ENCODE results near the gene PI16.
A peak's percentile ranks its signal among the peaks of the same experiment; 100 is the strongest.

PI16 gene

DNA sequence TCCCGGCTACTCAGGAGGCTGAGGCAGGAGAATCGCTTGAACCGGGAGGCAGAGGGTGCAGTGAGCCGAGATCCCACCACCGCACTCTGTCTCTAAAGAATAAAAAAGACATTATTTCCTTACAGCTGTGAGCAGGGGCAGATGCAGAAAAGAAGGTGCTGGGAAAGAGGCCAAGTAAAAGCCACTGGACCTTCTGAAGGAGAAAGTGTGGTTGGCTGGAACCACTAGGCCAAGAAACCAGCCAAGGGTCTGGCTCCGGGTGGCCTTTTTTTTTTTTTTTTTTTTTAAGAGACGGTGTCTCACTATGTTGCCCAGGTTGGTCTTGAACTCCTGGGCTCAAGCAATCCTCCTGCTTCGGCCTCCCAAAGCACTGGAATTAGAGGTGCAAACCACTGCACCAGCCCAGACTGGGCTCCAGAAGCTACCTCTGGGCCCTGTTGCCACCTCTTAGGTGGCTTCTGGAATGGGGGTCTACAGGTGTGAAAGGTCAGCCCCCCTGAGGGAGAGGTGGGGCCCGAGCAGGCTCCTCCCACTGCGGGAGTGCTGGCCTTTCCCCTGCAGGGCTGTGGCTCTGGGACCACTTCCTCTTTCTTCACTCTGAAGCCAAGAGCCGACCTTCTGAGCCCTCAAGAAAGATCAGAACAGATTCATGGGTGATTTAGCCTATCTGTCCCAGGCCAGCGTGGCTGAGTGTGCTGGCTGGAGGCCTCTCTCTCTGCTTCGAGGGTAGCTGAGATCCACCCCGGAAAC, 50.7 kb downstream of the PI16 start, which contains the start of gene FGD2:
FGD2 (plus strand) TSS at position 595 of the 750 bp plus-strand sequence. CDS start 163 bp downstream, outside the sequence.
- DNase-seq = peak; percentile 29

DNA sequence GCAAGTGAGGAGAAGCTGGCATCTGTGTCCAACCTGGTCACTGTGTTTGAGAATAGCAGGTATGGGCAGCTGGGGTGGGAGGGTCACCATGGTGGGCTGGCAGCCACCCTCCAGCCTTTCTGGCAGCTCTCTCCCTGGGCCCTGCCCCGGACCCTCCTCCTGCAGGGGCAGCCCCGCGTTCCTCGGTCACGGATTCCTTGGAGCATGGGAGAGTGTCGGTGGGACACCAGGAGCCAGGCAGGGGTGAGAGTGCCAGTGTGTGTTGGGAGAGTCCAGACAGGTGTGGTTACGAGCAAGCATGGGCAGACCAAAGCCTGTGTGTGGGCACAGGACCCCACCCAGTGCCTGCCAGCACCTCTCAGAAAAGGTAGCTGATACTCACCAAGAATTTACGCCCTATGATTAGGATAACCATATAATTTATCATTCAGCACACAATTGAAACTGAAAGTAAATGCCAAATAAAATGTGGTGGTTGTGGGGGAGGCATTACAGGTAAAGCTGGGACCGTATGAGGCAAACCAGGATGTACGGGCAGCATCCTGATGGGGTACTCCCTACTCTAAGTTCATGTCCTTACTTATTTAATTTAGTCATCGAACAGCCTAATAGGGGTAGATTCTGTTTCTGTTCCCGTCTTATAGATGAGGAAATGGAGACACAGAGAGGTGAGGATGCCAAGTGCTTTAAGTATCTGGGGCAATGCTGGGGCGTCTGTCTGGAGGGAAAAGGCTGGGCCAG, 51.5 kb downstream of the PI16 start:
- no peak for DNase-seq

DNA sequence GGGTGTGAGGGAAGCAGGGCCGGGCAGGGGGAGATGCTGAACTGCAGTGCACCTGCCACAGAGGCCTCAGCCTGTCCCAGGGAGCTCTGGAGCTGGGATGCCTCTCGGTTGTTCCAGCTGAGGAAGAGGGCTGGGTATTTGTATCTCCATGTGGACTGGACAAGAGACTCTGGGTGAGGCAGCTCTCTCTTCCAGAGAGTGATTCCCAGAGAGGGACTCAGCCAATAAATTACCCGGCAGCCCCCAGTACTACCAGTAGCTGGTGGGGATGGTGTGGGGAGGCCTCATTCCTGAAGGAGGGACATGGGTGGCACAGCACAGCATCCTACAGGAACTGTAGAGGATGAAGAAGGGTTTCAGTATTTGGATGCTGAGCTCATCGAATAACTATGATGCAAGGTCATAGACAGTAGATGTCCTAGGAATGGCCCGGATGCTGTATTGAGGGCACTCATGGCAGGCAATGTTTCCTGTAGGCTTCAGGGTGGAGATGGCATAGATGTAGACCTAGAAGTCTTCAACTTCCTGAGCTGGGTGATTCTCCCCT, 52.3 kb downstream of the PI16 start:
- DNase-seq = peak; percentile 14

GRCh38 chr6:37007340-37008043, 53.0 kb downstream of the PI16 start:
- peak; percentile 27 for DNase-seq

DNA sequence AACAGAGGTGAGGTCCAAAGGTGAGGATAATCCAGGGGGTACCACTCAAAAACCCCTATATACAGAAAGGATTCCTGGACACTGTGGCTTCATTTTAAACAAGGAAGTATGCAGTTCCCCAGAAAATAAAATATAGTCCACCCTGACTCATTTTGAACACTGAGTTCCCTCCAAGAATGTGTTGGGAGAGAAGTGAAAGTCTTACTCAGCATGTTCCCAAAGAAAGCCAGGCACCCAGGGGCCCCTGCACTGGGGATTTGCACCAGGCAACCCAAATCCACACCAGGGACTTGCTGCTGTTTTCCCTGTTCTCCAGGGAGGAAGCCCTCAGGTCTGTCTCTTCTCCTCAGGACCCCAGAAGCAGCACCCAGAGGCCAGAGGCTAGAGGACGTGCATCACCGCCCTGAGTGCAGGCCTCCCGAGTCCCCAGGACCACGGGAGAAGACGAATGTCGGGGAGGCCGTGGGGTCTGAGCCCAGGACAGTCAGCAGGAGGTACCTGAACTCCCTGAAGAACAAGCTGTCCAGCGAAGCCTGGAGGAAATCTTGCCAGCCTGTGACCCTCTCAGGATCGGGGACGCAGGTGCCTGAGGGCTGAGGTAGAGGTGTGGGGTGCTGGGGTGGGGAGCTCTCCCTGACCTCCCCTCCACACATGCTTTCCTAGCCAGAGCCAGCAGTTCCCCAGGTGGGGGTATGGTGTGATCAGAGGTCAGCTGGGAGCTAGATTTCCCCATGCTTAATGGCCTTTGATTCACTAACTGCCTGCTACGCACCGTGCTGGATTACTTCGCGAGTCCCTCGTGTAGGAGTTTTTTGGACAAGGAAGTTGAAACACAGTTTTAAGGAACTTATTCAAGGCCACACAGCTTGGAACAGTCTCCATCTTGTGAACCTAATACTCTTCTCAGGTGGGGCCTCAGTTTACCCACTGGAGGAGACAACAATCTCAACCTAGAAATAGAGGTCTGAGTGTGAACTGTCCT, 54.2 kb downstream of the PI16 start:
- DNase-seq = peak; percentile 5

GRCh38 chr6:37010402-37010892, 55.9 kb downstream of the PI16 start:
- DNase-seq = peak; percentile 20

DNA sequence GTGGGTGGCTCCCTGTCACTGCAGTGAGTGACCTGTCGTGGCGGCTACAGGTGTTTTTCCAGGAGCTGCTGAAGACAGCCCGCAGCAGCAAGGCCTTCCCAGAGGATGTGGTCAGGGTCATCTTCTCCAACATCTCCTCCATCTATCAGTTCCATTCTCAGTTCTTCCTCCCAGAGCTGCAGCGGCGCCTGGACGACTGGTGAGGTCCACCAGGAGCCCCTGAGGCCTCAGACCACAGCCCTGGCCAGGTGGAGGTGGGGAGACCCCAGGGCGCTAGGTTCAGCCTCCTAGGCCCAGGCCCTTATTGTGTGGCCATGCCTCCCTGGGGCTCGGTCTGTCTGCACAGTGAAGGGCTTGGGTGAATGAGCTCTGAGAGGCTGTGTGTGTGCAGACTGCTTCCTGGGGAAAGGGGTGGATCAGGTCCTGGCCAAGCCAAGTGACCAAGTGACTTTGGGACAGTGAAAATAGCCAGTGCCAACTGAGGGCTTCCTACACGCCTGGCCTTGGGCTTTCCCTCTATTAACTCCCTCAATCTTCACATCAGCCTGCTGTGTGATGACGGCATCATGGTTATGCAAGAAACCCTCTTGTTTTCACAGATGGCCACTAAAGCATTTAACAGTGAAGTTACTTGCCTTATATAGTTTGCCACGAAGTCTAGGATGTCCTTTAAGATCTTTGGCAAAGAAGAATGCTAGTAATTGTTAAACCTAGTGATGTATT, 57.3 kb downstream of the PI16 start:
- DNase-seq = no peak

DNA sequence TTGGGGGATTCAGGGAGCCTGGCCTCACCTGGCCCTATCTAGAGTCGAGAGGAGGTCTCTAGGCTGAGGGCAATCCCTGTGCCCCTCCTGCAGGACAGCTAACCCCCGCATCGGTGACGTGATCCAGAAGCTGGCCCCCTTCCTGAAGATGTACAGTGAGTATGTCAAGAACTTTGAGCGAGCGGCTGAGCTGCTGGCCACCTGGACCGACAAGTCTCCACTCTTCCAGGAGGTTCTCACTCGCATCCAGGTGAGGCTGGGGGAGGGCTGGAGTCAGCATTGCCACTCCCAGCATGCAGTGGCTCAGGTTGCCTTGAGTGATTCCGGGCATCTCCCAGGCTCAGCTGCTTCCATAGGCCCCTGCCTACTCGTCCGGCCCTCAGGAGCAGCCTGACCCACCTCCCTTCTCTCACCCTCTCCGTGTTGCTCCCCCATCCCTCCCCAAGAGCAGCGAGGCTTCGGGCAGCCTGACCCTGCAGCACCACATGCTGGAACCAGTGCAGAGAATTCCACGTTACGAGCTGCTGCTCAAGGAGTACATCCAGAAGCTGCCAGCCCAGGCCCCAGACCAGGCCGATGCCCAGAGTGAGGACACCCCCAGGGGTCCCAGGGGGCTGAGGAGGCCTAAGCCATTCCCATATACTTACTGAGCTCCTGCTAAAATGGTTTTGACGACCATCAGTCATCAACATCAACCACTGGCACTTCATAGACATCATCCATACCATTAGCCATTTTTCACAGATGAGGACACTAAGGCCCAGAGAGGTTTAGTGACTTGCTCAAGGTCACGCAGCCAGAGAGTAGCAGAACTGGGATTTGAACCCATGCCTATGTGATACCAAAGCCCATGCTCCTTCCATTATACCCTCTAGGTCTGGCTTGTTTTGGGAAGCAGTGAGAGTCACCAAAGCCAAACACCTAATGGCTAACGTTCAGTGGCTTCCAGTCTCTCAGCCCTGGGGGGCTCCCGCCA, 59.3 kb downstream of the PI16 start:
- DNase-seq = peak; percentile 16

Data from left hindlimb (tissue), 1 donor.